Aorta (tissue), 5 donors: ENCODE measurements around the gene STK26. TPM values are rescaled to one million over a fixed set of nuclear protein-coding genes. Genes with fewer than 3 reads are reported as not detected.

Experiments used
- ATAC-seq: fragments of 200-7000 bp; cut with Tn5 transposase; one replicate; pipeline ENCODE4 v1.9.1; 2022; ENCODE audit warnings: moderate library complexity; ENCODE audit not compliant: low FRiP score
- DNase-seq, 2 donors: peaks; one replicate each; pipeline ENCODE4 v3.0.0-alpha.2; 2020
- H3K27ac ChIP-seq, 2 donors: one replicate each; pipeline ENCODE4 v1.5.1; 2013; ENCODE audit warnings: low read length in 2 of 2, mild to moderate bottlenecking in 2 of 2, moderate library complexity in 2 of 2, control low read depth in 1 of 2, inconsistent platforms in 1 of 2, low read depth in 1 of 2
- H3K27me3 ChIP-seq, 2 donors: one replicate each; pipeline ENCODE4 v1.6.1; 2013; ENCODE audit warnings: control low read depth in 1 of 2, low read length in 1 of 2, mild to moderate bottlenecking in 1 of 2, moderate library complexity in 1 of 2; ENCODE audit not compliant: insufficient read depth in 2 of 2, control insufficient read depth in 1 of 2
- H3K36me3 ChIP-seq, 2 donors: one replicate each; pipeline ENCODE4 v1.6.1; 2013; ENCODE audit warnings: control low read depth in 1 of 2, low read length in 1 of 2, mild to moderate bottlenecking in 1 of 2; ENCODE audit not compliant: insufficient read depth in 2 of 2, control insufficient read depth in 1 of 2
- H3K4me1 ChIP-seq, 2 donors: one replicate each; pipeline ENCODE4 v1.6.1; 2013; ENCODE audit warnings: low read length in 2 of 2, control low read depth in 1 of 2, mild to moderate bottlenecking in 1 of 2, moderate library complexity in 1 of 2; ENCODE audit not compliant: insufficient read depth in 2 of 2, control insufficient read depth in 1 of 2
- H3K4me3 ChIP-seq, 2 donors: one replicate each; pipeline ENCODE4 v1.5.1; 2013; ENCODE audit warnings: low read length in 2 of 2, control low read depth in 1 of 2, mild to moderate bottlenecking in 1 of 2
- H3K9me3 ChIP-seq: one replicate; pipeline ENCODE4 v1.6.1; 2013; ENCODE audit warnings: mild to moderate bottlenecking, low read length; ENCODE audit not compliant: control insufficient read depth
- WGBS, 2 donors: extraction: QIAGEN DNeasy Blood & Tissue Kit; methylation state at CpG; one replicate each; pipeline ENCODE4 v1.1.7; 2013; 5-methylcytosine and 5-hydroxymethylcytosine counted together
- intact Hi-C, 2 donors: fragments of 100-400 bp; cut with DNase I; formaldehyde crosslinking; loops; one replicate each; pipeline versions ENCODE4 v1.14.2 to v1.15.0; 2022
- long read RNA-seq, 2 donors: library from polyadenylated mRNA; unstranded; transcript quantifications; one replicate each; pipeline ENCODE4 v2.0.0, GENCODE V29; 2020 to 2021
- polyA plus RNA-seq, 2 donors: library from polyadenylated mRNA; stranded (reverse); fragments of 200-250 nt; gene quantifications; one replicate each; pipeline ENCODE4 v1.2.3, GENCODE V29; 2013
- total RNA-seq, 2 donors: library from RNA; stranded (reverse); fragmentation: NEBNext Ultra II Directional; extraction: Animal tissue kit (Norgen Biotek cat#: 25700); gene quantifications; one replicate each; pipeline ENCODE4 v1.2.1, GENCODE V29; 2021
- donor health status: healthy with polysubstance abuse.
- donor health status: Bipolar disorder and iron deficiency.
- donor health status: DM: no; HTN: no; CAD: no.
- donor health status: DM: no; HTN: no; CAD: no.
- donor health status: DM: yes; HTN: yes; CAD: no.

STK26 gene
- total RNA-seq (10 to 100 TPM in 1 of 2 donors, 1 to 10 TPM in 1; 6.5 to 10.5 TPM), polyA plus RNA-seq (1 to 10 TPM; 1.0 to 5.4 TPM)
- long read RNA-seq, donor 1, partial matches to known transcripts, result 3 of 4 reads
- long read RNA-seq, donor 1, other reads (novel, unspliced or antisense), result 0 of 4 reads
- long read RNA-seq, donor 2, partial matches to known transcripts, result 0 of 1 reads
- long read RNA-seq, donor 2, other reads (novel, unspliced or antisense), result 0 of 1 reads

GRCh38 chrX:132022967-132023895 lies at the start of gene STK26:
TSS of gene STK26 (plus strand) at chrX:132023302. CDS start at chrX:132023618, 316 bp downstream.
- 1 to 22% methylated on average over 68 to 73 of the region's 73 CpGs for WGBS, 2 donors
- DNase-seq, result peak; percentile 82 to 90

DNA sequence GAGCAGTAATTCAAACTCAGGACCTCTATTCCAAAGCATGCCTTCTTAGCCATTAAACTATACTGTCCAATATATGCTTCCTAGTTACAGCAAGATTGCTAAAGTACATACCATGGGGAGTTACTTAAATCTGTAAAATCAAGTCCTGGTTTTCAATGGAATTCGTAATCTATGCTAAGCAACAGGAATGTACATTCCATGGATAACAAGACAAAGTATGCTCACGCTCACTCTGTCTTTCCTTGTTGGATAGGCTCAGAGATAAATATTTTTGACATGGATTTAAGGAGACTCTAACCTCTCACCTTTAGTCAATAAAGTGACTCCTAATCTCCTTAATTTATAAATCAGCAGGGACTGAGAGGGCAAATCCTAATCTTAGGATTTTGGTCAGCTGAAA lies 47.3 kb upstream of the STK26 start:
- Histone ChIP-seq H3K36me3 (no peaks in the 10 kb centered on the region), H3K9me3 (no peaks in the 10 kb centered on the region), H3K4me1 (no peaks in the 10 kb centered on the region), H3K4me3 (no peak overlapping the region), H3K27me3 (no peaks in the 10 kb centered on the region), H3K27ac (no peak overlapping the region)
- 11 to 23% methylated on average over 2 of the region's 2 CpGs for WGBS, 2 donors
- ATAC-seq (no peak), DNase-seq (no peak)
- intact Hi-C loops, result no loop called here

More at GRCh38 chrX:132022967-132023895, at the start of gene STK26:
- H3K27ac ChIP-seq, result peak within 1 kb of the TSS in 1 of 2 donors; percentile 30
- peaks cover 0 to 3% of the 10 kb centered on the region in 2 donors for H3K27me3 ChIP-seq
- H3K9me3 ChIP-seq, result no peaks in the 10 kb centered on the region
- H3K36me3 ChIP-seq, result no peaks in the 10 kb centered on the region
- peak within 1 kb of the TSS; percentile 49 to 71 for H3K4me3 ChIP-seq
- no peaks in the 10 kb centered on the region for H3K4me1 ChIP-seq
- intact Hi-C loops, result loop anchor here in 1 of 2 donors (5.0 kb wide), 1 partner anchor 194 kb away; the partner anchor contains the start of gene RAP2C
- ATAC-seq, result peak; percentile 93

GRCh38 chrX:131977619-131978018 lies 45.5 kb upstream of the STK26 start:
- no peaks in the 10 kb centered on the region for H3K4me1 ChIP-seq
- no peaks in the 10 kb centered on the region for H3K9me3 ChIP-seq
- ATAC-seq (no peak), DNase-seq (no peak)
- H3K4me3 ChIP-seq, result no peak overlapping the region
- no peaks in the 10 kb centered on the region for H3K36me3 ChIP-seq
- WGBS, 2 donors, result 61 to 75% methylated on average over 3 of the region's 3 CpGs
- intact Hi-C loops, result no loop called here
- H3K27me3 ChIP-seq, result no peaks in the 10 kb centered on the region
- H3K27ac ChIP-seq, result no peak overlapping the region

DNA sequence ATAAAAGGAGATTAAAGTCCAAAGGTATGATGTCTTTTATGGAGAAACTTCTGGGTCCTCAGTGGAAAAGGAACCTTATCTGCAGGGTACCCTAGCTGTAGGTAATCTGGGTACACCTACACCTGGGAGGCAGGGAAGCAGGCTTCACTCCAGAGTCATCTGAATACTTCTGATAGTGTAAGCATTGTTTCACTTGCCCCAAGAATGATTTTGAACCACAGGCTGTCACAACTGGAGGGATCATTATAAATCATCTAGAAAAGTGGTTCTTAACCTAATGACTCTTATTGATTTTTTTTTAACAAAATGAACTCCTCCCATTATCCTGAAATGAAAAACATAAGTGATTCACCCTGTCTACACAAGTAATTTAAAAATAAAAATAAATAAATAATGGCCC lies 44.0 kb upstream of the STK26 start:
- Histone ChIP-seq H3K36me3 (no peaks in the 10 kb centered on the region), H3K4me3 (no peak overlapping the region), H3K4me1 (no peaks in the 10 kb centered on the region), H3K27me3 (no peaks in the 10 kb centered on the region), H3K9me3 (no peaks in the 10 kb centered on the region), H3K27ac (no peak overlapping the region)
- no peak for DNase-seq
- intact Hi-C loops, result no loop called here
- no peak for ATAC-seq

DNA sequence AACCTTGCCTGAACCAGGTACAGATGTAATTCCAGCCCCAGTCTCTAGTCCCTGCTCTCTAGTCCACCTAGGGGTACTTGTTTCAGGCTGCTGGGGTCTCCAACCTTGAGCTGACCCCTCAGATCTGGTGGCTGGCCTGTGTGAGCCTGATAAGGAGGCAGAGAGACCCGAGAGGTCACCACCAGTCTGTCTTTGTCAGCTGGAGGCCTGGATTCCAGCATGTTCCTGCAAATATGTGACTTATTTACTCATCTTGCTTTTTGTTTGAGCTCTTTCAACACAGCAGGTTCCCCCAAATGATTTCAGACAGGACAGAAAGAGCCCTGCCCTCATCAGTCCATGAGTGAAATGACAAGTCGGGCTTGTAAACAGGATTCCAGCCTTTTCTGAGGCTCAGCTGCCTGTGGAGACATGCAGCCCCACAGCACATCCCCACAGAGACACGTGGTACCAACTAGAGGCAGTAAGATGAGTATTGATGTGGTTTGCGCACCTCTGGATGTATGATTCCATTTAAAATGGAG lies 37.5 kb upstream of the STK26 start:
- WGBS, 2 donors, result 49 to 60% methylated on average over 4 of the region's 4 CpGs
- no peaks in the 10 kb centered on the region for H3K9me3 ChIP-seq
- ATAC-seq (no peak), DNase-seq (no peak)
- no peak overlapping the region for H3K4me3 ChIP-seq
- H3K27ac ChIP-seq, result no peak overlapping the region
- H3K27me3 ChIP-seq, result no peaks in the 10 kb centered on the region
- intact Hi-C loops, result no loop called here
- no peaks in the 10 kb centered on the region for H3K36me3 ChIP-seq
- no peaks in the 10 kb centered on the region for H3K4me1 ChIP-seq

DNA sequence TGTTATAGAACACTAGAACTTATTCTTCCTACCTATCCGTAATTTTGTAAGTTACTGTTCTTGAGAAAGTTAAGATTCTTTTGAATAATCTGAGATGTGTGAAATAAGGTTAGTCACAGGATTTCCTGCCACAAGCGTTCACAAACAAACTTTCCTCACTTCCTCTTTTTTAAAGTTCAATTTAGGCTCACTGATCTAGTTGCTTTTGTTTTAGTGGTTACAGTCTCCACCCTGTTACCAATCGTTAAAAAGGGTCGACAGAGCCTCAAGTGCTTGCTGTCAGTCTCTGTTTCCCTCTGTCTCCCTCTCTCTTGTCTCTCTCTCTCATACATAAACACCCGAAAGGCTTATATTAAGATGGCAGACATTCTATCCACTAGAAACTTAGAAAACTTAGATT lies 35.9 kb upstream of the STK26 start:
- no peaks in the 10 kb centered on the region for H3K36me3 ChIP-seq
- DNase-seq, result no peak
- H3K27me3 ChIP-seq, result no peaks in the 10 kb centered on the region
- no peak for ATAC-seq
- WGBS, 2 donors, result 43 to 46% methylated on average over 5 of the region's 5 CpGs
- no peaks in the 10 kb centered on the region for H3K9me3 ChIP-seq
- no peak overlapping the region for H3K27ac ChIP-seq
- no peaks in the 10 kb centered on the region for H3K4me1 ChIP-seq
- no peak overlapping the region for H3K4me3 ChIP-seq
- intact Hi-C loops, result no loop called here

DNA sequence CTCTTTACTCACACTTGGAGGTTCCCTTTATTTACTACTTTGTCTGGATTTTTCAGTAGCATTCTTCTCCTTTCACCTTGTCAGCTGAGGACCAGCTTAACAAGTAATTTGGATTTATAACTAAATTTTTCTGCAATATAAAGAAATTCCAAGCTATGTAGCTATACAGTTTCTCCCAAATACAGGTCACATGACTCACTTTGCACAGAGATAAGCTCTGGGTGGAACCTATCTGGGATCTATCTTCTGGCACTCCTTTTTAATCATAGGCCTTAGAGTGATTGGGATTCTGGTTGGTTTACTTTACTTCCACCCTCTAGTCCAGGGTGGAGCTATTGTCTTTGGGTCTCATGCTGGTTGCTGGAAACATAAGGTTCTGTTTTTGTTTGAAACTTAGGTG lies 34.9 kb upstream of the STK26 start:
- intact Hi-C loops, result no loop called here
- H3K27ac ChIP-seq, result no peak overlapping the region
- no peak for ATAC-seq

GRCh38 chrX:132001127-132001526 lies 22.0 kb upstream of the STK26 start:
- Histone ChIP-seq H3K27ac (no peak overlapping the region), H3K4me3 (no peak overlapping the region), H3K4me1 (no peaks in the 10 kb centered on the region), H3K36me3 (no peaks in the 10 kb centered on the region), H3K27me3 (no peaks in the 10 kb centered on the region), H3K9me3 (no peaks in the 10 kb centered on the region)
- no peak for ATAC-seq
- WGBS, 2 donors, result 61 to 81% methylated on average over 3 of the region's 3 CpGs
- no peak for DNase-seq
- intact Hi-C loops, result no loop called here

More for the DNA sequence above, 34.9 kb upstream of the STK26 start:
- H3K36me3 ChIP-seq, result no peaks in the 10 kb centered on the region
- H3K27me3 ChIP-seq, result no peaks in the 10 kb centered on the region
- no peak overlapping the region for H3K4me3 ChIP-seq
- no peaks in the 10 kb centered on the region for H3K4me1 ChIP-seq
- H3K9me3 ChIP-seq, result no peaks in the 10 kb centered on the region
- DNase-seq, result no peak
